Measurements from ENCODE around the gene GFI1B. TPM values are rescaled to one million over a fixed set of nuclear protein-coding genes. Genes with fewer than 3 reads are reported as not detected.

Gene GFI1B
- polyA plus RNA-seq, 1 donor from 2014 or later = not detected

DNA sequence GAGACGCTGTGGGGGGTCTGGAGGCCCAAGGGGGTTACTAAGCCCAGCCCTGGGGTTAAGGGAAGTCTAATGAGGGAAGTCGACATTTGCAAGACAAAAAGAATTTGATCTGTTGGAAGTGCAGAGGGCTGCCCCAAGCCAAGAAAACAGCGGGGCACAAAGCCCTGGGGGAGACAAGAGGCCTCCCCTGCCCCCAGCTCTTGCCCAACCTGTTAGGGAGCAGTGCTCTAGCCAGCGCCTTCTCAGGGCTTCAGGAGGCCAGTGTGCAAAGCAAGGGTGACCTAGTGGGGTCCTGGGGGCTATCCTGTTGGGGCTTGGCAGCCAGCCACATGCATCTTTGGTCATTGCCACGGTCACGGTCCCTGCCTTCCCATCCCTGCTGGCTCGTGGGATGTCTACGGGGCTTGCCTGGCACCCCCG is 25.2 kb downstream of the GFI1B start:
- H2AFZ ChIP-seq (ENCODE audit: low read depth, low read length) = no peak overlapping the region
- TF ChIP-seq RAD21 (conservative IDR thresholded peaks at IDR 0.05) = no peak
- TF ChIP-seq, protein P1, sequence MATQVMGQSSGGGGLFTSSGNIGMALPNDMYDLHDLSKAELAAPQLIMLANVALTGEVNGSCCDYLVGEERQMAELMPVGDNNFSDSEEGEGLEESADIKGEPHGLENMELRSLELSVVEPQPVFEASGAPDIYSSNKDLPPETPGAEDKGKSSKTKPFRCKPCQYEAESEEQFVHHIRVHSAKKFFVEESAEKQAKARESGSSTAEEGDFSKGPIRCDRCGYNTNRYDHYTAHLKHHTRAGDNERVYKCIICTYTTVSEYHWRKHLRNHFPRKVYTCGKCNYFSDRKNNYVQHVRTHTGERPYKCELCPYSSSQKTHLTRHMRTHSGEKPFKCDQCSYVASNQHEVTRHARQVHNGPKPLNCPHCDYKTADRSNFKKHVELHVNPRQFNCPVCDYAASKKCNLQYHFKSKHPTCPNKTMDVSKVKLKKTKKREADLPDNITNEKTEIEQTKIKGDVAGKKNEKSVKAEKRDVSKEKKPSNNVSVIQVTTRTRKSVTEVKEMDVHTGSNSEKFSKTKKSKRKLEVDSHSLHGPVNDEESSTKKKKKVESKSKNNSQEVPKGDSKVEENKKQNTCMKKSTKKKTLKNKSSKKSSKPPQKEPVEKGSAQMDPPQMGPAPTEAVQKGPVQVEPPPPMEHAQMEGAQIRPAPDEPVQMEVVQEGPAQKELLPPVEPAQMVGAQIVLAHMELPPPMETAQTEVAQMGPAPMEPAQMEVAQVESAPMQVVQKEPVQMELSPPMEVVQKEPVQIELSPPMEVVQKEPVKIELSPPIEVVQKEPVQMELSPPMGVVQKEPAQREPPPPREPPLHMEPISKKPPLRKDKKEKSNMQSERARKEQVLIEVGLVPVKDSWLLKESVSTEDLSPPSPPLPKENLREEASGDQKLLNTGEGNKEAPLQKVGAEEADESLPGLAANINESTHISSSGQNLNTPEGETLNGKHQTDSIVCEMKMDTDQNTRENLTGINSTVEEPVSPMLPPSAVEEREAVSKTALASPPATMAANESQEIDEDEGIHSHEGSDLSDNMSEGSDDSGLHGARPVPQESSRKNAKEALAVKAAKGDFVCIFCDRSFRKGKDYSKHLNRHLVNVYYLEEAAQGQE (IDR thresholded peaks at IDR 0.05; ENCODE audit: borderline replicate concordance) = no peak
- no peak for TF ChIP-seq POLR2AphosphoS5 (IDR thresholded peaks at IDR 0.05)
- TF ChIP-seq MXI1 (conservative IDR thresholded peaks at IDR 0.05; ENCODE audit: poor library complexity, severe bottlenecking) = no peak
- TF ChIP-seq, protein P2, sequence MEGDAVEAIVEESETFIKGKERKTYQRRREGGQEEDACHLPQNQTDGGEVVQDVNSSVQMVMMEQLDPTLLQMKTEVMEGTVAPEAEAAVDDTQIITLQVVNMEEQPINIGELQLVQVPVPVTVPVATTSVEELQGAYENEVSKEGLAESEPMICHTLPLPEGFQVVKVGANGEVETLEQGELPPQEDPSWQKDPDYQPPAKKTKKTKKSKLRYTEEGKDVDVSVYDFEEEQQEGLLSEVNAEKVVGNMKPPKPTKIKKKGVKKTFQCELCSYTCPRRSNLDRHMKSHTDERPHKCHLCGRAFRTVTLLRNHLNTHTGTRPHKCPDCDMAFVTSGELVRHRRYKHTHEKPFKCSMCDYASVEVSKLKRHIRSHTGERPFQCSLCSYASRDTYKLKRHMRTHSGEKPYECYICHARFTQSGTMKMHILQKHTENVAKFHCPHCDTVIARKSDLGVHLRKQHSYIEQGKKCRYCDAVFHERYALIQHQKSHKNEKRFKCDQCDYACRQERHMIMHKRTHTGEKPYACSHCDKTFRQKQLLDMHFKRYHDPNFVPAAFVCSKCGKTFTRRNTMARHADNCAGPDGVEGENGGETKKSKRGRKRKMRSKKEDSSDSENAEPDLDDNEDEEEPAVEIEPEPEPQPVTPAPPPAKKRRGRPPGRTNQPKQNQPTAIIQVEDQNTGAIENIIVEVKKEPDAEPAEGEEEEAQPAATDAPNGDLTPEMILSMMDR (IDR thresholded peaks at IDR 0.05; ENCODE audit: poor library complexity, severe bottlenecking) = no peak
- no peak for TF ChIP-seq EP300 (conservative IDR thresholded peaks at IDR 0.05; ENCODE audit: poor library complexity, severe bottlenecking)
- TF ChIP-seq TAF1 (IDR thresholded peaks at IDR 0.05; ENCODE audit: low read depth) = no peak
- TF ChIP-seq EZH2 (IDR thresholded peaks at IDR 0.05; ENCODE audit: borderline replicate concordance, insufficient read depth, low read length, poor library complexity, severe bottlenecking) = no peak
- TF ChIP-seq SMC3 (conservative IDR thresholded peaks at IDR 0.05; ENCODE audit: poor library complexity) = no peak
- H3K27ac ChIP-seq (ENCODE audit: low read length) = no peak overlapping the region
- H3K9me2 ChIP-seq (ENCODE audit: insufficient read depth, low read length) = no peaks in the 10 kb centered on the region
- H3K4me3 ChIP-seq (ENCODE audit: low read length) = no peak overlapping the region
- H3K79me2 ChIP-seq (replicated peaks; ENCODE audit: insufficient read depth, low read length) = no peaks in the 10 kb centered on the region
- no peaks in the 10 kb centered on the region for H3K27me3 ChIP-seq (ENCODE audit: insufficient read depth, low read depth, low read length)
- H3K9ac ChIP-seq (ENCODE audit: low read length) = no peak overlapping the region
- no peak overlapping the region for H3K4me2 ChIP-seq (ENCODE audit: low read length)
- no peaks in the 10 kb centered on the region for H3K36me3 ChIP-seq (ENCODE audit: insufficient read depth, low read length)
- H3F3A ChIP-seq (ENCODE audit: insufficient read depth, low read length, poor library complexity, severe bottlenecking) = no peaks in the 10 kb centered on the region
- H4K20me1 ChIP-seq (ENCODE audit: insufficient read depth) = no peaks in the 10 kb centered on the region
- H3K9me3 ChIP-seq (ENCODE audit: low read length) = no peaks in the 10 kb centered on the region

DNA sequence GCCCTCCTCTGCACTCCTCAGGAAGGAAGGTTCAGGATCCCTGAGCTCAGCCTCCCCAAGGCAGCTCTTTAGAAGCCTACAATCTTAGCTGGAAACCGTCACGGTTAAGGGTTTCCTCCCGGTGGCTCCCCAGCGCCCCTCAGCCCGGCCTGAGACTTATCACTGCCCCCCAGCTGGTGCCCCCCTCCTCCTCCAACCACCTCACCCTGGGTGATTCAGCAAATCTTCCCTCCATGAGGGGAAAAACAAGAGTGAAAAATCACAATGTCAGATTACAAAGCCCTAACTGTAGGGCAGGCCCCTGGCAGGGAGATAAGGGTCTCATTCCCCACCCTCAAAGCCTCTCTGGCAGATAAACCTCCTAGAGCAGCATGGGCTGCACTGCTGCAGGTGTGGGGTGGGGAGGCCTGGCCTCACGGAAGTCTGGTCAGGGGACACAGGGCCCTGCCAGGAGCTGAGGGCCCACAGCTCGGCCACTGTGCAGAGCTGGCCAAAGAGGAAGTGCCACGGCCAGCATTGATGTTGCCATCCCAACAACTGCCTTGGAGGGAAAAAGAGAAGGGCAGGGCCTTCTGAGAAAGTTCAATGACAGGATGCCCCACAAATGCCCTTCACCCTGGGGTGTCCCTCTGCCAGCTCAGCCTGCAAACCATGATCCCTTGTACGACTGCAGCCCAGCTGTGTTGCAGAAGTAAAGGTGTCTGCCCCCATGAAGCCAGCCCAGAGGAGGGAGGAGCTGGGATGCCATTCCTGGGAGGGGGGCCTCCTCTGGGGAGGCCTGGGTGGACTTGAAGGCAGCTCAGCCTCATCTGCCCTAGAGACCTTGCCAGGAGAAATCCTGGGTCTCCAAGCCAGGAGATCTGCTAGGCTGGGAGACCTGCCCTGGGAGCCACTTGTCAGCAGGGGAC is 25.9 kb downstream of the GFI1B start:
- Histone ChIP-seq H3K27me3 (ENCODE audit: insufficient read depth, low read depth, low read length) (no peaks in the 10 kb centered on the region), H3K9me3 (ENCODE audit: low read length) (no peaks in the 10 kb centered on the region), H3K4me3 (ENCODE audit: low read length) (no peak overlapping the region), H3K9ac (ENCODE audit: low read length) (no peak overlapping the region), H3K27ac (ENCODE audit: low read length) (no peak overlapping the region), H3K9me2 (ENCODE audit: insufficient read depth, low read length) (no peaks in the 10 kb centered on the region), H3K4me2 (ENCODE audit: low read length) (no peak overlapping the region), H2AFZ (ENCODE audit: low read depth, low read length) (no peak overlapping the region), H3K36me3 (ENCODE audit: insufficient read depth, low read length) (no peaks in the 10 kb centered on the region), H3F3A (ENCODE audit: insufficient read depth, low read length, poor library complexity, severe bottlenecking) (no peaks in the 10 kb centered on the region), H3K79me2 (replicated peaks; ENCODE audit: insufficient read depth, low read length) (no peaks in the 10 kb centered on the region), H4K20me1 (ENCODE audit: insufficient read depth) (no peaks in the 10 kb centered on the region)
- TF ChIP-seq SMC3 (conservative IDR thresholded peaks at IDR 0.05; ENCODE audit: poor library complexity) (no peak), POLR2AphosphoS5 (IDR thresholded peaks at IDR 0.05) (no peak), EP300 (conservative IDR thresholded peaks at IDR 0.05; ENCODE audit: poor library complexity, severe bottlenecking) (no peak), MXI1 (conservative IDR thresholded peaks at IDR 0.05; ENCODE audit: poor library complexity, severe bottlenecking) (no peak), RAD21 (conservative IDR thresholded peaks at IDR 0.05) (no peak), EZH2 (IDR thresholded peaks at IDR 0.05; ENCODE audit: borderline replicate concordance, insufficient read depth, low read length, poor library complexity, severe bottlenecking) (no peak), TAF1 (IDR thresholded peaks at IDR 0.05; ENCODE audit: low read depth) (no peak)
- TF ChIP-seq, protein P2 (IDR thresholded peaks at IDR 0.05; ENCODE audit: poor library complexity, severe bottlenecking) = no peak
- TF ChIP-seq, protein P1 (IDR thresholded peaks at IDR 0.05; ENCODE audit: borderline replicate concordance) = no peak
